ENCODE data around the gene DLGAP4. TPM values are rescaled to one million over a fixed set of nuclear protein-coding genes. Genes with fewer than 3 reads are reported as not detected.

Gene DLGAP4
- total and polyA plus RNA-seq, 2 of the 13 experiments (the other 11 are each of a cell fraction or from before 2014, with no cell fraction given) = 15.2 to 26.7 TPM

DNA sequence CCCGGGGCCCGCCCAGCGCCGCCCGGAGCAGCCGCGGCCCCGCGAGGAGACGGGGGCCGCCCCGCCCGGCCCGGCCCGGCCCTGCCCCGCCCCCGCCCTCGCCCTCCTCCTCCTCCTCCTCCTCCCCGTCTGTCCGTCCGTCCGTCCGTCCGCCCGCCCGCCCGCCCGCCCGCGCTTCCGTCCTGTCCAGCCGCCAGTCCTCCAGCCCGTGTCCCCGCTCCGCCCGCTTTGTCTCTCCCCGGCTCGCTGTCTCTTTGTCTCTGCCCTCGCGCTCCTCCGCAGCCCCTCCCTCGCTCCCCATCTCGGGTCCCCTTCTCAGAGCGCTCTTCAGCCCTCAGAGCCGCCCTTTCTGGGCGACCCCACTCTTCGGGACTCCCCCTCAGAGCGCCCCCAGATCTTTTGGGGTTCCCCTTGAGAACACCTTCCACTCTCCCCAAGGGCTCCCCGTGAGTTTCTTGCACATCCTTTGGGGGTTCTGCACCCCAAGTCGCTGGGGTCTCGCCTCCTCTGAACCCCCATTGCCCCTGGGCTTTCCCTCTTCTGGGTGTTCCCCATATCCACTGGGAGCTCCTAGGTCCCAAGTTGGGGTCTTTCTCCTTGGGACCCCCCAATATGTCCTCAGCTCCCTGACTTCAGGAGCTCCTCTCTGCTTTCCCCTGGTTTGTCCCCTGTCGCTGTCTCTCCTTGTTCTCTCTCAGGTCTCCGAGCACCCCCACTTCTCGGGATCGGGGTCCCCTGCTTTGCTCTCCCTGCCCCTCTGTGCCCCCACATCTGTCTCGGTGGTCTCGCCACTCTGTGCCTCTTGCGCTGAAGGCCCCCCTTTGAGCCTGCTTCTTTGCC is 155.7 kb downstream of the DLGAP4 start (continued):
- TF ChIP-seq, protein P1, sequence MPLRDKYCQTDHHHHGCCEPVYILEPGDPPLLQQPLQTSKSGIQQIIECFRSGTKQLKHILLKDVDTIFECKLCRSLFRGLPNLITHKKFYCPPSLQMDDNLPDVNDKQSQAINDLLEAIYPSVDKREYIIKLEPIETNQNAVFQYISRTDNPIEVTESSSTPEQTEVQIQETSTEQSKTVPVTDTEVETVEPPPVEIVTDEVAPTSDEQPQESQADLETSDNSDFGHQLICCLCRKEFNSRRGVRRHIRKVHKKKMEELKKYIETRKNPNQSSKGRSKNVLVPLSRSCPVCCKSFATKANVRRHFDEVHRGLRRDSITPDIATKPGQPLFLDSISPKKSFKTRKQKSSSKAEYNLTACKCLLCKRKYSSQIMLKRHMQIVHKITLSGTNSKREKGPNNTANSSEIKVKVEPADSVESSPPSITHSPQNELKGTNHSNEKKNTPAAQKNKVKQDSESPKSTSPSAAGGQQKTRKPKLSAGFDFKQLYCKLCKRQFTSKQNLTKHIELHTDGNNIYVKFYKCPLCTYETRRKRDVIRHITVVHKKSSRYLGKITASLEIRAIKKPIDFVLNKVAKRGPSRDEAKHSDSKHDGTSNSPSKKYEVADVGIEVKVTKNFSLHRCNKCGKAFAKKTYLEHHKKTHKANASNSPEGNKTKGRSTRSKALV (CRISPR knock-in tag; IDR thresholded peaks at IDR 0.05) = no peak
- TF ChIP-seq, protein P2, sequence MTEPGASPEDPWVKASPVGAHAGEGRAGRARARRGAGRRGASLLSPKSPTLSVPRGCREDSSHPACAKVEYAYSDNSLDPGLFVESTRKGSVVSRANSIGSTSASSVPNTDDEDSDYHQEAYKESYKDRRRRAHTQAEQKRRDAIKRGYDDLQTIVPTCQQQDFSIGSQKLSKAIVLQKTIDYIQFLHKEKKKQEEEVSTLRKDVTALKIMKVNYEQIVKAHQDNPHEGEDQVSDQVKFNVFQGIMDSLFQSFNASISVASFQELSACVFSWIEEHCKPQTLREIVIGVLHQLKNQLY (CRISPR knock-in tag; IDR thresholded peaks at IDR 0.05) = no peak
- TF ChIP-seq ZHX1 (CRISPR knock-in tag; IDR thresholded peaks at IDR 0.05; ENCODE audit: low read depth) = no peak
- TF ChIP-seq ZBTB7B (CRISPR knock-in tag; IDR thresholded peaks at IDR 0.05) = peak; percentile 62; the same call in 1 of the 2 replicates
- 0 out of 2 replicates have a peak, but pooled peaks have one; percentile 21 for TF ChIP-seq SOX13 (IDR thresholded peaks at IDR 0.05)
- TF ChIP-seq SOX13 (CRISPR knock-in tag; conservative IDR thresholded peaks at IDR 0.05 in 1 of 2, IDR thresholded peaks at IDR 0.05 in 1 of 2) = no peak
- TF ChIP-seq PHF5A (CRISPR knock-in tag; IDR thresholded peaks at IDR 0.05; ENCODE audit: low read depth, unreplicated experiment) = no peak
- TF ChIP-seq, protein P3, sequence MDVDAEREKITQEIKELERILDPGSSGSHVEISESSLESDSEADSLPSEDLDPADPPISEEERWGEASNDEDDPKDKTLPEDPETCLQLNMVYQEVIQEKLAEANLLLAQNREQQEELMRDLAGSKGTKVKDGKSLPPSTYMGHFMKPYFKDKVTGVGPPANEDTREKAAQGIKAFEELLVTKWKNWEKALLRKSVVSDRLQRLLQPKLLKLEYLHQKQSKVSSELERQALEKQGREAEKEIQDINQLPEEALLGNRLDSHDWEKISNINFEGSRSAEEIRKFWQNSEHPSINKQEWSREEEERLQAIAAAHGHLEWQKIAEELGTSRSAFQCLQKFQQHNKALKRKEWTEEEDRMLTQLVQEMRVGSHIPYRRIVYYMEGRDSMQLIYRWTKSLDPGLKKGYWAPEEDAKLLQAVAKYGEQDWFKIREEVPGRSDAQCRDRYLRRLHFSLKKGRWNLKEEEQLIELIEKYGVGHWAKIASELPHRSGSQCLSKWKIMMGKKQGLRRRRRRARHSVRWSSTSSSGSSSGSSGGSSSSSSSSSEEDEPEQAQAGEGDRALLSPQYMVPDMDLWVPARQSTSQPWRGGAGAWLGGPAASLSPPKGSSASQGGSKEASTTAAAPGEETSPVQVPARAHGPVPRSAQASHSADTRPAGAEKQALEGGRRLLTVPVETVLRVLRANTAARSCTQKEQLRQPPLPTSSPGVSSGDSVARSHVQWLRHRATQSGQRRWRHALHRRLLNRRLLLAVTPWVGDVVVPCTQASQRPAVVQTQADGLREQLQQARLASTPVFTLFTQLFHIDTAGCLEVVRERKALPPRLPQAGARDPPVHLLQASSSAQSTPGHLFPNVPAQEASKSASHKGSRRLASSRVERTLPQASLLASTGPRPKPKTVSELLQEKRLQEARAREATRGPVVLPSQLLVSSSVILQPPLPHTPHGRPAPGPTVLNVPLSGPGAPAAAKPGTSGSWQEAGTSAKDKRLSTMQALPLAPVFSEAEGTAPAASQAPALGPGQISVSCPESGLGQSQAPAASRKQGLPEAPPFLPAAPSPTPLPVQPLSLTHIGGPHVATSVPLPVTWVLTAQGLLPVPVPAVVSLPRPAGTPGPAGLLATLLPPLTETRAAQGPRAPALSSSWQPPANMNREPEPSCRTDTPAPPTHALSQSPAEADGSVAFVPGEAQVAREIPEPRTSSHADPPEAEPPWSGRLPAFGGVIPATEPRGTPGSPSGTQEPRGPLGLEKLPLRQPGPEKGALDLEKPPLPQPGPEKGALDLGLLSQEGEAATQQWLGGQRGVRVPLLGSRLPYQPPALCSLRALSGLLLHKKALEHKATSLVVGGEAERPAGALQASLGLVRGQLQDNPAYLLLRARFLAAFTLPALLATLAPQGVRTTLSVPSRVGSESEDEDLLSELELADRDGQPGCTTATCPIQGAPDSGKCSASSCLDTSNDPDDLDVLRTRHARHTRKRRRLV (CRISPR knock-in tag; IDR thresholded peaks at IDR 0.05) = no peak
- no peak for TF ChIP-seq ZBTB1 (CRISPR knock-in tag; IDR thresholded peaks at IDR 0.05; ENCODE audit: borderline replicate concordance)
- no peak for TF ChIP-seq NFYC (CRISPR knock-in tag; IDR thresholded peaks at IDR 0.05)
- TF ChIP-seq RNF2 (conservative IDR thresholded peaks at IDR 0.05; ENCODE audit: low read depth) = no peak
- TF ChIP-seq MXI1 (IDR thresholded peaks at IDR 0.05; ENCODE audit: borderline replicate concordance, low read depth, low read length) = no peak
- TF ChIP-seq PRDM4 (CRISPR knock-in tag; IDR thresholded peaks at IDR 0.05; ENCODE audit: borderline replicate concordance) = peak; percentile 32; the same call in 1 of the 2 replicates
- peak; percentile 16 for TF ChIP-seq SRSF1 (optimal IDR thresholded peaks at IDR 0.05; ENCODE audit: low read depth, low read length)
- no peak for TF ChIP-seq NKX3-1 (CRISPR knock-in tag; IDR thresholded peaks at IDR 0.05)

All from HepG2 (cell line).